ENCODE results near the gene ZNF816. TPM values are rescaled to one million over a fixed set of nuclear protein-coding genes. Genes with fewer than 3 reads are reported as not detected.

Gene ZNF816
- total RNA-seq, 1 donor from 2014 or later = 9.8 TPM

- H3K27ac ChIP-seq = peak overlapping the region; percentile 9
- ATAC-seq (peak; percentile 98), DNase-seq (peak; percentile 83)
- no peaks in the 10 kb centered on the region for H3K27me3 ChIP-seq
- peaks cover 12% of the 10 kb centered on the region for H3K4me1 ChIP-seq
- H3K9me3 ChIP-seq = no peaks in the 10 kb centered on the region
- H3K4me3 ChIP-seq = peak overlapping the region; percentile 54
- peak; percentile 60 for TF ChIP-seq CTCF (IDR thresholded peaks at IDR 0.05)
- intact Hi-C loops (cut with DNase I) = no loop called here
- H3K36me3 ChIP-seq = no peaks in the 10 kb centered on the region
Measured at GRCh38 chr19:52993342-52994178, 30.9 kb upstream of the ZNF816 start.

DNA sequence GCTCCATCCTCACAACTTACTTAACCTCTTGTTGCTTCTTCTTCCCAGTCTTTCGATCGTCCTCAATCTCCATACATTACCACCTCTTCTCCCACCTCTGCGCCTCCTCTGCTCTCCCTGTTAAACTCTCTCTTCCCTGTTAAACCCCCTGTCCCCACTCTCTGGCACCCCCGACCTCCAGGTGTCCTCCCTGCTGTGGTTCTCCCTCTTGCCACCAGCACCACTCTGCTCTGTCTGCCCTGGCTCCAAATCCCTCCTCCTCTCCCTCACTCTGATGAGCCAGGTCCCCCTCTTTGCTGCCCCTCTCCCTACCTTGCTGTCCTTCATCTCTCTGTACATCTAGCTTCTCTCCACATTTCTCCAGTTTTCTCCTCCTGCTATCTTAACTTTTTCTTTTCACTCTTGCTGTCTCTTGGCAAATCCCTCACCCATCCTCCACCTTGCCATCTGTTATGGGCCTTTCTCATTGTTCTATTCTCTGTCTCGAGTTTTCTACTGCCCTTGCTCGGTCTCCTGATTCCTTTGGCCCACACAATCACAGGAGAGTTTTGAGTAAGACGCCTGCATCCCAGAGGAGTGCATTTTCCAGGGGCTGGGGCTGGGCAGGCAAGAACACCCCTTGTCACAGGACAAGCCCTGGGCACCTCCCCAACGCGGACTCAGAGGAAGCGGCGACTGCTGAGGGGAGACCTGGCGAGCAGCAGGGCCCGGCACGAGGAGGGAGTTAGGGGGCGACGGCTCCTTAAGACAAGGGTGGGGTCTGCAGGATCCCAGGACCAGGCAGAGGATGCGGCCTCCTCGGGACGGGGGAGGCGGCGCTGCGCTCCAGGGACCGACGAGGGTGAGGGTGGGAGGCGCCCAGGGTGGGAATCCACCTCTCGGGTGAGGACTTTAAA is 29.7 kb upstream of the ZNF816 start:
- intact Hi-C loops (cut with DNase I) = no loop called here
- Histone ChIP-seq H3K4me1 (peaks cover 12% of the 10 kb centered on the region), H3K4me3 (peak overlapping the region; percentile 54), H3K27me3 (no peaks in the 10 kb centered on the region), H3K36me3 (no peaks in the 10 kb centered on the region), H3K9me3 (no peaks in the 10 kb centered on the region), H3K27ac (peak overlapping the region; percentile 9)
- DNase-seq (peak; percentile 70), ATAC-seq (peak; percentile 15)
- no peak for TF ChIP-seq CTCF (IDR thresholded peaks at IDR 0.05)

- no peak overlapping the region for H3K4me3 ChIP-seq
- no peak for DNase-seq
- peaks cover 12% of the 10 kb centered on the region for H3K4me1 ChIP-seq
- ATAC-seq = no peak
- no peaks in the 10 kb centered on the region for H3K9me3 ChIP-seq
- no peaks in the 10 kb centered on the region for H3K27me3 ChIP-seq
- no peaks in the 10 kb centered on the region for H3K36me3 ChIP-seq
- TF ChIP-seq CTCF (IDR thresholded peaks at IDR 0.05) = no peak
- H3K27ac ChIP-seq = no peak overlapping the region
- intact Hi-C loops (cut with DNase I) = no loop called here
Measured at GRCh38 chr19:52991484-52991883, 28.8 kb upstream of the ZNF816 start.

GRCh38 chr19:52990759-52991418 is 28.2 kb upstream of the ZNF816 start:
- Histone ChIP-seq H3K4me3 (no peak overlapping the region), H3K36me3 (peaks cover 5% of the 10 kb centered on the region), H3K27me3 (no peaks in the 10 kb centered on the region), H3K27ac (no peak overlapping the region), H3K9me3 (no peaks in the 10 kb centered on the region), H3K4me1 (peaks cover 12% of the 10 kb centered on the region)
- DNase-seq (no peak), ATAC-seq (no peak)
- intact Hi-C loops (cut with DNase I) = no loop called here
- TF ChIP-seq CTCF (IDR thresholded peaks at IDR 0.05) = no peak

DNA sequence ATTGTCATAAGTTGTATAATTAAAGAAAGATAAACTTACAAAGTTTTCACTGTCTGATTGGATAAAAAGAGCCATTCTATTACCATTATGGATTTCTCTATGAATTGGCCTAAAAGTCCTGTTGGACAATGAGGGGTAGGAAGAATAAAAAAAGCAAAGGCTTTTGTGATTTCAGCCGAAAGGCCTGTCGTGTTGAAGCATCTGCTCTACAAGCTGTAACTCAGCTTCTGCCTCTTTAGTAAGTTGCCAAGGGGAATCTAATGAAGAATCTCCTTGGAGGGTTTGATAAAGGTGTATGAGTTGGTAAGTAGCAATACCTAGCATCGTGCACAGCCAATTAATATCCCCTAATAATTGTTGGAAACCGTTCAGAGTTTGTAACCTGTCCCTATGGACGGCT is 25.8 kb upstream of the ZNF816 start:
- Histone ChIP-seq H3K4me3 (no peak overlapping the region), H3K27me3 (no peaks in the 10 kb centered on the region), H3K27ac (no peak overlapping the region), H3K9me3 (no peaks in the 10 kb centered on the region), H3K4me1 (peaks cover 6% of the 10 kb centered on the region), H3K36me3 (peaks cover 10% of the 10 kb centered on the region)
- intact Hi-C loops (cut with DNase I) = no loop called here
- DNase-seq = no peak
- no peak for TF ChIP-seq CTCF (IDR thresholded peaks at IDR 0.05)
- ATAC-seq = no peak

All from upper lobe of right lung (tissue), 1 donor.